ENCODE measurements around the gene PBX1. TPM values are rescaled to one million over a fixed set of nuclear protein-coding genes. Genes with fewer than 3 reads are reported as not detected.

PBX1 gene
- total and polyA plus RNA-seq, 3 experiments from 2014 or later = 0.05 to 0.16 (median 0.13) TPM

DNA sequence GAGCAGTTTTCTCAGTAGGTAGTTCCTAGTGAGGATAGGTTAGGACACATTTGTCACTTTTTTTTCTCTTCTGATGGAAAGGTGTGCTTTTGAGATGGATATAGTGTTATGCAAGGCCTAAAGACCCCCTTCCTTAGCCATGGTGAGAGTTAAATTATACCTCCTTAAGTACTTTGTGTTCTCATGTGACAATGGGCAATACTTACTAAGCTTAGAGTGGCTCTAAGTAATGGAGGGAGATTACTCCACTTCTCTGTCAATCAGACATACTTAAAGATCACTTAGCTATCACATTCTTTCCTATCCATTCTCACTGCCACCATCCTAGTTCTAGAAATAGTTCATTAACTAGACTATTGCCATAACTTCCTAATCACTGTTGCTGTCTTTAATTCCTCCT lies 265.6 kb downstream of the PBX1 start:
- no peak for DNase-seq
- Mint-ChIP-seq H3K27me3 (no peaks in the 10 kb centered on the region), H3K36me3 (no peaks in the 10 kb centered on the region), H3K9me3 (peaks cover 0 to 2% (median 0%) of the 10 kb centered on the region in 5 donors), H3K4me3 (no peak overlapping the region), H3K4me1 (no peaks in the 10 kb centered on the region), H3K27ac (no peak overlapping the region)
- no peak overlapping the region for H3K4me3 ChIP-seq (ENCODE audit: low read length)
- no peaks in the 10 kb centered on the region for H3K4me1 ChIP-seq (ENCODE audit: insufficient read depth, low read length)
- ChIA-PET CTCF (no interaction called here), POLR2A (no interaction called here)
- no peaks in the 10 kb centered on the region for H3K9me3 ChIP-seq (ENCODE audit: low read length)
- no peaks in the 10 kb centered on the region for H3K27me3 ChIP-seq (ENCODE audit: insufficient read depth, low read length, poor library complexity, severe bottlenecking)
- no peak overlapping the region for H3K27ac ChIP-seq (ENCODE audit: low read depth, low read length)
- no peaks in the 10 kb centered on the region for H3K36me3 ChIP-seq (ENCODE audit: insufficient read depth, low read length)

DNA sequence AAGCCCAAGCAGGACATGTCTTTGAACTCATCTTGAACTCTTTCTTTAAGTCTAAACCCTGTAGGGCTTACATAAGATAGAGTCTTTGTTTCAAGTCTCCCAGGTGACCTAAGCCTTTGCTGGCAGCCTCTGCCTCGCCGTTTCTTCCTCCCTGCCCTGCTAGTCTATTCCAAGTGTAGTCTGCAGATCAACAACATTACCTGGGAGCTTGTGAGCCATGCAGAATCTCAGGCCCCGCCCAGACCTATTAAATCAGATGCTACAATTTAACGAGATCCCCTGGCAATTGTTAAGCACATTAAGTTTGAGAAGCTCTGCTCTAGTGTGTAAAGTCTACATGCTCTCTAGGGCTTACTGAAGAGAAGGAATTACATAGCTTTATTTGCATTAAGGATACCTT lies 271.6 kb downstream of the PBX1 start:
- Mint-ChIP-seq H3K9me3 (peaks cover 0 to 4% (median 2%) of the 10 kb centered on the region in 5 donors), H3K27me3 (no peaks in the 10 kb centered on the region), H3K36me3 (no peaks in the 10 kb centered on the region), H3K27ac (no peak overlapping the region), H3K4me1 (no peaks in the 10 kb centered on the region), H3K4me3 (no peak overlapping the region)
- no peak for DNase-seq
- Histone ChIP-seq H3K27ac (ENCODE audit: low read depth, low read length) (no peak overlapping the region), H3K4me1 (ENCODE audit: insufficient read depth, low read length) (no peaks in the 10 kb centered on the region), H3K27me3 (ENCODE audit: insufficient read depth, low read length, poor library complexity, severe bottlenecking) (no peaks in the 10 kb centered on the region), H3K36me3 (ENCODE audit: insufficient read depth, low read length) (no peaks in the 10 kb centered on the region), H3K9me3 (ENCODE audit: low read length) (no peaks in the 10 kb centered on the region), H3K4me3 (ENCODE audit: low read length) (no peak overlapping the region)
- ChIA-PET POLR2A (no interaction called here), CTCF (no interaction called here)

DNA sequence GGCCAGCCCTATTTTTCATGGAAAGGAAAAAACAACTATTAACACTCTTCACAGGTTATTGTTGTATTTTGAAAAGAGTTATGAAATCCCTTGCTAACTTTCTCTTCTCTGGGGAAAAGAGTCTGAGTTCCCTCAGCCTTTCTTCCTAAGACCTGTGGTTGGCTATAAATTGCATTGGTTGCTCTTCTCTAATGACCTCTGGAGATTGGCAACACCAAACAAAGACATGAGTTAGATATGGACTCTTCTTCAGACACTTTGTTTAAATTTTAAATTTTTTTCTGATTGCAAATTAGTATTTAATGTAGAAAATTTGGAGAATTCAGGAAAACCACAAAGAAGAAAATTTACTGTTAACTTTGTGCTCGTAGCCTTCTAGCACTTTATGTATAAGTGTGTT lies 275.7 kb downstream of the PBX1 start:
- H3K36me3 Mint-ChIP-seq = no peaks in the 10 kb centered on the region
- CTCF ChIA-PET = no interaction called here

DNA sequence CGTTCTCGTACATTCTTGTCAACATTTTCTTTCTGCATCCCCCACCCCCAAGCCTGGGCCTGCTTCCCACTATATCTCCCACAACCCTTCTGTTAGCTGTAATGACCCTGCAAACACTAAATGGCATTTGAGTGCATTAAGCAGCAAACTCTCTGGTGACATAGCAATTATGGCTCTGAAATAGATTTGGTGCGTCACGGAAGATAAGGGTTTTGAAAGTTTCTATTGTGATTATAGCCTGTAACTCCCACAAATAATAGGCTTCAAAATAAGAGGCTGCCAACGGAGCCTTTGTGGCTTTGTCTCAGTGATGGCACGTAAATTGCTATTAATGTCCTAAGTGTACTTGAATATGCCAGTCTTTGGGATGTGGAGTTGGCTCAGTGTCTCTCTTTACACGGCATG lies 277.6 kb downstream of the PBX1 start:
- Histone ChIP-seq H3K27me3 (ENCODE audit: insufficient read depth, low read length, poor library complexity, severe bottlenecking) (no peaks in the 10 kb centered on the region), H3K9me3 (ENCODE audit: low read length) (no peaks in the 10 kb centered on the region), H3K36me3 (ENCODE audit: insufficient read depth, low read length) (no peaks in the 10 kb centered on the region), H3K27ac (ENCODE audit: low read depth, low read length) (no peak overlapping the region), H3K4me3 (ENCODE audit: low read length) (no peak overlapping the region), H3K4me1 (ENCODE audit: insufficient read depth, low read length) (no peaks in the 10 kb centered on the region)
- Mint-ChIP-seq H3K27ac (no peak overlapping the region), H3K27me3 (no peaks in the 10 kb centered on the region), H3K4me1 (no peaks in the 10 kb centered on the region), H3K9me3 (peaks cover 0 to 4% (median 0%) of the 10 kb centered on the region in 5 donors), H3K4me3 (no peak overlapping the region), H3K36me3 (no peaks in the 10 kb centered on the region)
- ChIA-PET CTCF (no interaction called here), POLR2A (no interaction called here)
- DNase-seq = no peak

More for the DNA sequence above, 275.7 kb downstream of the PBX1 start:
- Histone ChIP-seq H3K27ac (ENCODE audit: low read depth, low read length) (no peak overlapping the region), H3K36me3 (ENCODE audit: insufficient read depth, low read length) (no peaks in the 10 kb centered on the region), H3K4me3 (ENCODE audit: low read length) (no peak overlapping the region), H3K4me1 (ENCODE audit: insufficient read depth, low read length) (no peaks in the 10 kb centered on the region), H3K9me3 (ENCODE audit: low read length) (no peaks in the 10 kb centered on the region), H3K27me3 (ENCODE audit: insufficient read depth, low read length, poor library complexity, severe bottlenecking) (no peaks in the 10 kb centered on the region)
- POLR2A ChIA-PET = no interaction called here
- Mint-ChIP-seq H3K27ac (no peak overlapping the region), H3K27me3 (no peaks in the 10 kb centered on the region), H3K4me1 (no peaks in the 10 kb centered on the region), H3K9me3 (peaks cover 0 to 6% (median 2%) of the 10 kb centered on the region in 5 donors), H3K4me3 (no peak overlapping the region)
- DNase-seq = no peak

DNA sequence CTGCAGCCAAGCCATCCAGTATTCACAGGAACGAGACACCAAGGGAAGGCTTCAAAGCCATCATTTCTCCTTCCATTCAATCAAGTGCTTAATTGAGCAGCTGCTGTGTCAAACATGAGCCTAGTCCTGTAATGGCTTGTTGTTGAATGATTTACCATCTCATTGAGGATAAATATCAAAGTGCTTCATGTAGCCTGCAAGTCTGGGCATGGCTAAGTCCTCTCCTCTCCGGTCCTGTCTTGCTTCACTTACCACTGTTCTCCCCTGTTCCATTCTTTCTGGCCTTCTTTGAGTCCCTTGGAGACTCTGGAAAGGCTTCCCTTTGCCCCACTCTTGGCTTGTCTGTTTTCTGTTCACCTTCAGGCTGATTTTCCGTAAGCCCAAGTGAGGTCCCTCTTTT lies 279.8 kb downstream of the PBX1 start:
- Histone ChIP-seq H3K4me3 (ENCODE audit: low read length) (no peak overlapping the region), H3K27me3 (ENCODE audit: insufficient read depth, low read length, poor library complexity, severe bottlenecking) (no peaks in the 10 kb centered on the region), H3K4me1 (ENCODE audit: insufficient read depth, low read length) (no peaks in the 10 kb centered on the region), H3K9me3 (ENCODE audit: low read length) (no peaks in the 10 kb centered on the region), H3K36me3 (ENCODE audit: insufficient read depth, low read length) (no peaks in the 10 kb centered on the region), H3K27ac (ENCODE audit: low read depth, low read length) (no peak overlapping the region)
- no peak overlapping the region for H3K27ac Mint-ChIP-seq
- H3K27me3 Mint-ChIP-seq = no peaks in the 10 kb centered on the region
- H3K36me3 Mint-ChIP-seq = no peaks in the 10 kb centered on the region
- H3K4me3 Mint-ChIP-seq = no peak overlapping the region
- DNase-seq = no peak
- no peaks in the 10 kb centered on the region for H3K4me1 Mint-ChIP-seq
- ChIA-PET CTCF (no interaction called here), POLR2A (no interaction called here)
- H3K9me3 Mint-ChIP-seq = peaks cover 0 to 3% (median 0%) of the 10 kb centered on the region in 5 donors

DNA sequence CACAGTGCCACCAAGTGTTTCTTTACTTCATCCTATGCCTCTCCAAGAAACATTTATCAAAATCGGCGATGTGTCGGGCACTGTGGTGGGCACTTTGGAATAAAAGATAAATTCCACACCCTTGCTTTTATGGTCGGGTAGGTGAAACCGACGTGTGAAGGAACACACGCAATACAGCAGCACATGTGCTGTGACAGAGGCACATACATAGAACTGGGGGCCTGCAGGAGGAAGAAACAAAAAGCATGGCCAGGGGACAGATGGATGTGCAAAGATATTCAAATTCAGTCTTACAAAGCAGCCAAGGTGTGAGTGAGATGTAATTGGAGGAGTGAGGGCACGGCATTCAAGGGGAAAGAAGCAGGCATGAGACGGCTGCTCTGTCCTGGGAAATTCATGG lies 282.0 kb downstream of the PBX1 start:
- no peaks in the 10 kb centered on the region for H3K27me3 ChIP-seq (ENCODE audit: insufficient read depth, low read length, poor library complexity, severe bottlenecking)
- POLR2A ChIA-PET = no interaction called here
- no peak overlapping the region for H3K27ac ChIP-seq (ENCODE audit: low read depth, low read length)
- no peak overlapping the region for H3K27ac Mint-ChIP-seq
- no peaks in the 10 kb centered on the region for H3K4me1 Mint-ChIP-seq
- H3K36me3 Mint-ChIP-seq = no peaks in the 10 kb centered on the region
- no peaks in the 10 kb centered on the region for H3K27me3 Mint-ChIP-seq
- H3K4me1 ChIP-seq (ENCODE audit: insufficient read depth, low read length) = no peaks in the 10 kb centered on the region
- no peaks in the 10 kb centered on the region for H3K9me3 ChIP-seq (ENCODE audit: low read length)
- CTCF ChIA-PET = no interaction called here
- H3K4me3 Mint-ChIP-seq = no peak overlapping the region
- no peaks in the 10 kb centered on the region for H3K36me3 ChIP-seq (ENCODE audit: insufficient read depth, low read length)
- peaks cover 0 to 6% (median 0%) of the 10 kb centered on the region in 5 donors for H3K9me3 Mint-ChIP-seq
- no peak overlapping the region for H3K4me3 ChIP-seq (ENCODE audit: low read length)
- DNase-seq = no peak

DNA sequence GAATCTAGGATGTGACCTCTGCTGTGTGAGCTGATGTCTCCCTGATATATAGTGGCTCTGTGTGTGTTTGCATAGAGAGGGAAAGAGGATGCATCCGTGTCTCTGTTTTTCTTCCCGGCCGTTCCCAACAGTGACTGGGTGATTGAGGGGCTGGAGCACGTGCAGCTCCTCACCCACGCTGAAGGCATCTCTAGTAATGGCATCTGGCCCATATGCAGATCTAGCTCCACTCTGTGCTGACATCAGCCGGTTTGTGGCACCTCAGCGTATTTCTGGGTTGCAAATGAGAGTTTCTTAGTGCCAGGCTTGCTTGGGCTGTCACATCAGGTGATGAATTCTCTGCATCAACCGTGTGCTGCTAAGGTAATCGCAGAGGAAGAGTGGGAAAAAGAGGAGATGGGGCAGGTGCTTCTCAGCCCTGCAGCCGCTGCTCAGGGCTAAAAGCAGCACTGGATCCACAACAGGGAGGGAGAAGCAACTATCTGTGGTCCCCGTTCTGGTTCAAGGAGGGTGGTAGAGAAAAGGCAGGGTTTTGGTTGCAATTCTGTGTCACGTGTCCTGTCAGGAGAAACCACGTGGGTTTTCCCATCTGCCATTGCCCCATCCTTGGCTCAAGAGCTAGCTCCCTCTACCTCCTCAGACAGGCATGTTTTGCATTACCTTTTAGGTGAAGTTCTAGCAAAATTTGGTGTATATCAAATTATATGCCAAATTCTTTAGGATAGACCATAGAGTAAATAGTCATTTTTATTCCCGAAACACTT lies 282.9 kb downstream of the PBX1 start:
- CTCF ChIA-PET = no interaction called here
- DNase-seq = no peak
- H3K4me3 ChIP-seq (ENCODE audit: low read length) = no peak overlapping the region
- no peak overlapping the region for H3K27ac ChIP-seq (ENCODE audit: low read depth, low read length)
- H3K36me3 ChIP-seq (ENCODE audit: insufficient read depth, low read length) = no peaks in the 10 kb centered on the region
- POLR2A ChIA-PET = no interaction called here
- Mint-ChIP-seq H3K27me3 (no peaks in the 10 kb centered on the region), H3K4me3 (no peak overlapping the region), H3K27ac (no peak overlapping the region), H3K4me1 (no peaks in the 10 kb centered on the region), H3K9me3 (peaks cover 0 to 8% (median 0%) of the 10 kb centered on the region in 5 donors), H3K36me3 (no peaks in the 10 kb centered on the region)
- no peaks in the 10 kb centered on the region for H3K4me1 ChIP-seq (ENCODE audit: insufficient read depth, low read length)
- H3K9me3 ChIP-seq (ENCODE audit: low read length) = no peaks in the 10 kb centered on the region
- no peaks in the 10 kb centered on the region for H3K27me3 ChIP-seq (ENCODE audit: insufficient read depth, low read length, poor library complexity, severe bottlenecking)

DNA sequence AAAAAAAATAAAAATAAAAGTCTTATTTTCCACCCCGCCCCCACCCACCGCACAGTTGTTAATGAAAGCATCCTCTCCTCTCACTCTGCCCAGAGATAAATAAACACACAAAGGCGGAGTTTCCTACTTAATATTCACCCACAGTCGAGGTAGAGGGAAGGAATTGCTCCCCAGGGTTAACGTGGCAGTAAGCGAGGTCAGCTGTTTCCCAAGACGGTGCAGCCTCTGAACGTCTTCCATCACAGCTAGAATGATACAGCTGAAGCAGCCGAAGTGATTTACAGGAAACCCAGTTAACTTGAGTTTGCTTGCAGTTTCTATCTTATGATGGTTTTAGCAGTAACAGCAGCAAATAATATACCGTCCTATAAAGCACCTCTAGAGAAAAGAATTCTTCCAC lies 283.9 kb downstream of the PBX1 start:
- Histone ChIP-seq H3K27ac (ENCODE audit: low read depth, low read length) (no peak overlapping the region), H3K27me3 (ENCODE audit: insufficient read depth, low read length, poor library complexity, severe bottlenecking) (no peaks in the 10 kb centered on the region), H3K4me3 (ENCODE audit: low read length) (no peak overlapping the region), H3K9me3 (ENCODE audit: low read length) (no peaks in the 10 kb centered on the region), H3K4me1 (ENCODE audit: insufficient read depth, low read length) (no peaks in the 10 kb centered on the region), H3K36me3 (ENCODE audit: insufficient read depth, low read length) (no peaks in the 10 kb centered on the region)
- ChIA-PET CTCF (no interaction called here), POLR2A (no interaction called here)
- DNase-seq = no peak
- H3K27me3 Mint-ChIP-seq = no peaks in the 10 kb centered on the region
- H3K4me3 Mint-ChIP-seq = no peak overlapping the region
- H3K4me1 Mint-ChIP-seq = no peaks in the 10 kb centered on the region
- H3K27ac Mint-ChIP-seq = no peak overlapping the region
- no peaks in the 10 kb centered on the region for H3K36me3 Mint-ChIP-seq
- peaks cover 0 to 6% (median 4%) of the 10 kb centered on the region in 5 donors for H3K9me3 Mint-ChIP-seq

All from CD8-positive, alpha-beta memory T cell (primary cell).